ENCODE results near the gene RALGAPB. TPM values are rescaled to one million over a fixed set of nuclear protein-coding genes. Genes with fewer than 3 reads are reported as not detected.

Gene RALGAPB
- total RNA-seq, 1 donor from 2014 or later: 21.4 TPM

DNA sequence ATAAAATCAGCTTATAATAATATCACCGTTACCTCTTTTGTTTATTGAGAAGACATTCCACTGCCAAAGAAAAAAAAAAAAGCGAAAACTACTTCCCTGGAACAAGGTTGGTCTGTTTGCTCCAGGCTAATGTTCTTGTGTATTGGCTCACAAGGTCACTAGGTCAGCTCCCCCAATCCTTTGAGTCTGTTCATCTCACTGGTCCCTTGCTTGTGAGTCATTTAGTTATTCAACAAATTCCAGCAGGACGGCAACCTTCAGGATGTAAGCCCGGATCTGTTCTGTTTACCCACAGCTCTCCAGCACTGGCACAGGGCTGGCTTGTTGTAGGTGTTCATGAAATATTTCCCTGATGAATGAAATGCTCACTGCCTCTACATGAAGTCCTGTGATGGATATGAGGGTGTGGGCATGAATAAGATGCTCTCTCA, 132.2 kb downstream of the RALGAPB start:
- H3K4me1 ChIP-seq: peaks cover 9% of the 10 kb centered on the region
- TF ChIP-seq, protein P1, sequence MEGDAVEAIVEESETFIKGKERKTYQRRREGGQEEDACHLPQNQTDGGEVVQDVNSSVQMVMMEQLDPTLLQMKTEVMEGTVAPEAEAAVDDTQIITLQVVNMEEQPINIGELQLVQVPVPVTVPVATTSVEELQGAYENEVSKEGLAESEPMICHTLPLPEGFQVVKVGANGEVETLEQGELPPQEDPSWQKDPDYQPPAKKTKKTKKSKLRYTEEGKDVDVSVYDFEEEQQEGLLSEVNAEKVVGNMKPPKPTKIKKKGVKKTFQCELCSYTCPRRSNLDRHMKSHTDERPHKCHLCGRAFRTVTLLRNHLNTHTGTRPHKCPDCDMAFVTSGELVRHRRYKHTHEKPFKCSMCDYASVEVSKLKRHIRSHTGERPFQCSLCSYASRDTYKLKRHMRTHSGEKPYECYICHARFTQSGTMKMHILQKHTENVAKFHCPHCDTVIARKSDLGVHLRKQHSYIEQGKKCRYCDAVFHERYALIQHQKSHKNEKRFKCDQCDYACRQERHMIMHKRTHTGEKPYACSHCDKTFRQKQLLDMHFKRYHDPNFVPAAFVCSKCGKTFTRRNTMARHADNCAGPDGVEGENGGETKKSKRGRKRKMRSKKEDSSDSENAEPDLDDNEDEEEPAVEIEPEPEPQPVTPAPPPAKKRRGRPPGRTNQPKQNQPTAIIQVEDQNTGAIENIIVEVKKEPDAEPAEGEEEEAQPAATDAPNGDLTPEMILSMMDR (IDR thresholded peaks at IDR 0.05; ENCODE audit: borderline replicate concordance): no peak
- H3K4me3 ChIP-seq: no peak overlapping the region
- no peaks in the 10 kb centered on the region for H3K9me3 ChIP-seq (replicated peaks)
- no peak overlapping the region for H3K27ac ChIP-seq (replicated peaks)
- intact Hi-C loops (cut with micrococcal nuclease): no loop called here
- no peak for DNase-seq
- H3K36me3 ChIP-seq: no peaks in the 10 kb centered on the region
- H3K27me3 ChIP-seq (ENCODE audit: low read depth): peaks cover 74% of the 10 kb centered on the region

DNA sequence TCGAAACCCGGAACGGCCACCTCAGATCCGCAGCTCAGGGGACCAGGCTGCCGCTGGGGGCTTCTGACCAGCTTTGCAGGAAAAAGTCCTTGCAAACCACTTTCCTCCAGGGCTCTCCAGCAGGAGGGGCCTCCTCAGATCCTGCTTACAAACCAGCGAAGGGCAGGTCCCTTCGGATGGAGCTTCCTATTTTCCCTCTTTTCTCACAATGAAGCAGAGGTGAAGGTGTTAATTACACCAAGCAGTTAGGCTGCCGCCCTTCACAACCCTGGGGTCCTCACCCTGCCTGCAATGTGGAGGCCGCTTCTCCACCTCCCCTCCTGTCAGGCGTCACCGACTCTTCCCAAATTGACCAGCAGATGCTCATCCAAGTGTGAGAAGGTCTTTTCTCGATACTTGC, 134.7 kb downstream of the RALGAPB start:
- no peaks in the 10 kb centered on the region for H3K4me1 ChIP-seq
- intact Hi-C loops (cut with micrococcal nuclease): no loop called here
- H3K4me3 ChIP-seq: no peak overlapping the region
- H3K9me3 ChIP-seq (replicated peaks): no peaks in the 10 kb centered on the region
- peaks cover 69% of the 10 kb centered on the region for H3K27me3 ChIP-seq (ENCODE audit: low read depth)
- no peak for DNase-seq
- TF ChIP-seq, protein P1 (IDR thresholded peaks at IDR 0.05; ENCODE audit: borderline replicate concordance): no peak
- H3K36me3 ChIP-seq: no peaks in the 10 kb centered on the region
- no peak overlapping the region for H3K27ac ChIP-seq (replicated peaks)

DNA sequence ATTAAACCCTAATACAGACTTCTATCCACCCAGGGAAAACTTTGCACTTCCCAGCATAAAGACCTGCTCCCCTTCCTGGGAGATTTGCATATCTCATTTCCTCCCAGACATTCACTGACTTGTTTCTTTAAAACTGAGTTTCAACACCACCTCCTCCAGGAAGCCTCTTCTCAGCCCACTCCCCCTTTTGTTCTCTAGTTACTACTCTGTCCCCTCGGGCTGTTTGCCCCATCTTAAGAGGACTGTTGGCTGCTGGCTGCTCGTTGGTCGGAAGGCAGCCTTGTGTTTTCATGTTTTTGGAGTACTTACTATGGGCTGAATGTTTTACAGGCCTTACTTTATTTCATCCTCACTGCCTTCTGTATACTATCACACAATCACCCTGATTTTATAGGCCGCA, 135.5 kb downstream of the RALGAPB start:
- no peaks in the 10 kb centered on the region for H3K9me3 ChIP-seq (replicated peaks)
- H3K36me3 ChIP-seq: no peaks in the 10 kb centered on the region
- intact Hi-C loops (cut with micrococcal nuclease): no loop called here
- TF ChIP-seq, protein P1 (IDR thresholded peaks at IDR 0.05; ENCODE audit: borderline replicate concordance): no peak
- DNase-seq: no peak
- no peaks in the 10 kb centered on the region for H3K4me1 ChIP-seq
- no peak overlapping the region for H3K4me3 ChIP-seq
- H3K27me3 ChIP-seq (ENCODE audit: low read depth): peaks cover 68% of the 10 kb centered on the region
- H3K27ac ChIP-seq (replicated peaks): no peak overlapping the region

DNA sequence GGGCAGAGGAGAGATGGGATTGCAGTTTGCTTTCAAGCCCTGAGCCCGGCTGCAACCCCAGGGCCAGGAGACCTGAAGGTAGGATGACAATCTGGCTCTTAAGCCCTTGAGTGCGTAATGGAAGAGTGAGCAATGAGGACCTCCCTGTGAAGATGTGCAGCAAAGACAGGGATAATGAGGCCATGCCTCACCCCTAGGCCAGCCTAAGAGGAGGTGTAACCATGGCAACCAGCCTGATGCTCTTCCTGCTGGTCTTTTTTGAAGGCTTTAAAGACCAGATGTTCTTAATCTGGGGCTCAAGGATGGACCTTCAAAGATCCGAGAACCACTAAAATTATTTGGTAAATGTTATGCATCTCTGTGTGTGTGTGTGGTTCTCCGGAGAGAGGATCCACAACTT, 137.2 kb downstream of the RALGAPB start:
- intact Hi-C loops (cut with micrococcal nuclease): no loop called here
- Histone ChIP-seq H3K9me3 (replicated peaks) (no peaks in the 10 kb centered on the region), H3K4me3 (no peak overlapping the region), H3K4me1 (no peaks in the 10 kb centered on the region), H3K27me3 (ENCODE audit: low read depth) (peaks cover 68% of the 10 kb centered on the region), H3K36me3 (no peaks in the 10 kb centered on the region), H3K27ac (replicated peaks) (no peak overlapping the region)
- TF ChIP-seq, protein P1 (IDR thresholded peaks at IDR 0.05; ENCODE audit: borderline replicate concordance): no peak
- DNase-seq: no peak

DNA sequence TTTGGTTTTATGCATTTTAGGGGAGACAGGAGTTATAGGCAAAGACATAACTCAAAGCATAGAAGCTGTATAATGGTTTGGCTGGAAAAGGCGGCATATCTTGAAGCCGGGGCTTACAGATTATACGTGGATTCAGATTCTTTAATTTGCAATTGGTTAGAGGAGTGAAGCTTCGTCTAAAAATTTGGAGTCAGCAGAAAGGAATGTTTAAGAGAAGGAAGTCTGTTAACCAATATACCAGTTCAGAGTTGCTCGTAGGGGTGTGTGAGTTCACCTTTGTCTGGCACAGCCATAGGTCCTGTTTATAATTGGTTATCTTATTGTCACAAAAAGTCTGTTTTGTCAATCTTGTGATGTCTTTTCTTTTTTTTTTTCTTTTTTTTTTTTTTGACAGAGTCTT, 137.9 kb downstream of the RALGAPB start:
- peaks cover 68% of the 10 kb centered on the region for H3K27me3 ChIP-seq (ENCODE audit: low read depth)
- TF ChIP-seq, protein P1 (IDR thresholded peaks at IDR 0.05; ENCODE audit: borderline replicate concordance): no peak
- intact Hi-C loops (cut with micrococcal nuclease): no loop called here

More for the DNA sequence above, 137.9 kb downstream of the RALGAPB start:
- no peaks in the 10 kb centered on the region for H3K4me1 ChIP-seq
- H3K4me3 ChIP-seq: no peak overlapping the region
- H3K36me3 ChIP-seq: no peaks in the 10 kb centered on the region
- no peak for DNase-seq
- no peaks in the 10 kb centered on the region for H3K9me3 ChIP-seq (replicated peaks)
- no peak overlapping the region for H3K27ac ChIP-seq (replicated peaks)
